ENCODE measurements around the gene FAAP20. TPM values are rescaled to one million over a fixed set of nuclear protein-coding genes. Genes with fewer than 3 reads are reported as not detected.

FAAP20 gene
- total RNA-seq, 3 donors from 2014 or later (not counting 1 experiment from before 2014, with no cell fraction given): 40.3 to 53.0 (median 43.3) TPM

DNA sequence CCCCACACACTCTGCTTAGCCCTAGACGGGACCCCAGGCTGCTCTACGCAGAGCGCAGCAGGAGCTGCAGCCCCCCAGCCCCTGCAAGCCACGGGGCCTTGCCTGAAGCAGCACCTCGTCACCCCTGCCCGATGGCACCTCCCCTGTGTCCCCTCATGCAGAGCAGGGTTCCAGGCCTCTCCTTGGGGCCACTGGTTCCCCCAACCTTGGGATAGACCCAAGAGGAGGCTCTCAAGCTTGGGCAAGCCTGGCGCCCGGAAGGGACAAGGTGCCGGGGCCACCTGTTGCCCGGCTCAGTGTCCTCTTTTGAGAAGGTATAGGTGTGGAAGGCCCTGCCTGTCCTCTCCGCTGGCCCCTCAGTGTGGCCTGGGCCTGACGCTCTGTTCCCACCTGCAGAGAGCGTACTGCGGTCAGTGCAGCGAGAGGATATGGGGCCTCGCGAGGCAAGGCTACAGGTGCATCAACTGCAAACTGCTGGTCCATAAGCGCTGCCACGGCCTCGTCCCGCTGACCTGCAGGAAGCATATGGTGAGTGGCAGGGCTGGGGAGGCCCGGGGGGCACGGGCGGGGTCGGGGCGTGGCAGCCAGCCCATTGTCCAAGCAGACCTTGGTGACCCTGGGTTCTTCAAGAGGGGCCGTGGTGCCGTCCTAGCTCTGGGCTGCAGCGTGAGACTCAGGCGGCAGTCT lies 50.6 kb downstream of the FAAP20 start:
- H3K27me3 Mint-ChIP-seq (ENCODE audit: low read depth in 2 of 2): no peaks in the 10 kb centered on the region
- intact Hi-C loops (cut with micrococcal nuclease): no loop called here
- TF ChIP-seq, protein P1, sequence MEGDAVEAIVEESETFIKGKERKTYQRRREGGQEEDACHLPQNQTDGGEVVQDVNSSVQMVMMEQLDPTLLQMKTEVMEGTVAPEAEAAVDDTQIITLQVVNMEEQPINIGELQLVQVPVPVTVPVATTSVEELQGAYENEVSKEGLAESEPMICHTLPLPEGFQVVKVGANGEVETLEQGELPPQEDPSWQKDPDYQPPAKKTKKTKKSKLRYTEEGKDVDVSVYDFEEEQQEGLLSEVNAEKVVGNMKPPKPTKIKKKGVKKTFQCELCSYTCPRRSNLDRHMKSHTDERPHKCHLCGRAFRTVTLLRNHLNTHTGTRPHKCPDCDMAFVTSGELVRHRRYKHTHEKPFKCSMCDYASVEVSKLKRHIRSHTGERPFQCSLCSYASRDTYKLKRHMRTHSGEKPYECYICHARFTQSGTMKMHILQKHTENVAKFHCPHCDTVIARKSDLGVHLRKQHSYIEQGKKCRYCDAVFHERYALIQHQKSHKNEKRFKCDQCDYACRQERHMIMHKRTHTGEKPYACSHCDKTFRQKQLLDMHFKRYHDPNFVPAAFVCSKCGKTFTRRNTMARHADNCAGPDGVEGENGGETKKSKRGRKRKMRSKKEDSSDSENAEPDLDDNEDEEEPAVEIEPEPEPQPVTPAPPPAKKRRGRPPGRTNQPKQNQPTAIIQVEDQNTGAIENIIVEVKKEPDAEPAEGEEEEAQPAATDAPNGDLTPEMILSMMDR (IDR thresholded peaks at IDR 0.05): no peak
- no peaks in the 10 kb centered on the region for H3K36me3 Mint-ChIP-seq
- no peaks in the 10 kb centered on the region for H3K9me3 ChIP-seq (ENCODE audit: control insufficient read depth, insufficient read depth, low read length)
- no peak overlapping the region for H3K27ac ChIP-seq (ENCODE audit: low read length)
- no peaks in the 10 kb centered on the region for H3K4me1 Mint-ChIP-seq
- 95% methylated on average over 30 of the region's 30 CpGs for WGBS (ENCODE audit: insufficient coverage)
- H3K4me3 ChIP-seq (ENCODE audit: low read length): no peak overlapping the region
- no peaks in the 10 kb centered on the region for H3K27me3 ChIP-seq (ENCODE audit: control insufficient read depth, insufficient read depth, low read length)
- no peak overlapping the region for H3K4me3 Mint-ChIP-seq
- H3K4me1 ChIP-seq (ENCODE audit: control insufficient read depth, insufficient read depth, low read length): peaks cover 28% of the 10 kb centered on the region
- ATAC-seq: no peak
- no peak for DNase-seq
- no peak overlapping the region for H3K27ac Mint-ChIP-seq
- H3K36me3 ChIP-seq (ENCODE audit: control insufficient read depth, insufficient read depth, low read length): peaks cover 3% of the 10 kb centered on the region
- H3K9me3 Mint-ChIP-seq: no peaks in the 10 kb centered on the region

GRCh38 chr1:2141025-2141424 lies 53.5 kb downstream of the FAAP20 start:
- H3K27ac Mint-ChIP-seq: no peak overlapping the region
- WGBS (ENCODE audit: insufficient coverage): 87% methylated on average over 3 of the region's 4 CpGs
- no peaks in the 10 kb centered on the region for H3K9me3 Mint-ChIP-seq
- no peaks in the 10 kb centered on the region for H3K27me3 ChIP-seq (ENCODE audit: control insufficient read depth, insufficient read depth, low read length)
- H3K4me1 Mint-ChIP-seq: no peaks in the 10 kb centered on the region
- DNase-seq: no peak
- intact Hi-C loops (cut with micrococcal nuclease): no loop called here
- ATAC-seq: no peak
- no peaks in the 10 kb centered on the region for H3K27me3 Mint-ChIP-seq (ENCODE audit: low read depth in 2 of 2)
- H3K27ac ChIP-seq (ENCODE audit: low read length): no peak overlapping the region
- peaks cover 9% of the 10 kb centered on the region for H3K4me1 ChIP-seq (ENCODE audit: control insufficient read depth, insufficient read depth, low read length)
- TF ChIP-seq, protein P1 (IDR thresholded peaks at IDR 0.05): no peak
- H3K4me3 Mint-ChIP-seq: no peak overlapping the region
- H3K4me3 ChIP-seq (ENCODE audit: low read length): no peak overlapping the region
- no peaks in the 10 kb centered on the region for H3K9me3 ChIP-seq (ENCODE audit: control insufficient read depth, insufficient read depth, low read length)
- no peaks in the 10 kb centered on the region for H3K36me3 Mint-ChIP-seq
- H3K36me3 ChIP-seq (ENCODE audit: control insufficient read depth, insufficient read depth, low read length): no peaks in the 10 kb centered on the region

Other genes starting within 250 kb of the FAAP20 start
- gene CFAP74, start 191.0 kb downstream of the FAAP20 start, total RNA-seq: not detected
- under 1 TPM in 2 of 3 donors, not detected in 1; 0.19 to 0.33 TPM for gene GABRD, start 175.4 kb downstream of the FAAP20 start, total RNA-seq
- gene PRKCZ, start 144.4 kb downstream of the FAAP20 start, total RNA-seq: 10 to 100 TPM; 25.1 to 37.1 (median 30.5) TPM
- gene SKI, start 33.5 kb upstream of the FAAP20 start, total RNA-seq: 100 to 1,000 TPM in 2 of 3 donors, 10 to 100 TPM in 1; 96.9 to 145 (median 140) TPM
- gene MORN1, start 196.8 kb upstream of the FAAP20 start, total RNA-seq: 1 to 10 TPM; 8.0 to 9.3 (median 8.8) TPM
- gene RER1, start 197.1 kb upstream of the FAAP20 start, total RNA-seq: 10 to 100 TPM; 89.2 to 98.9 (median 91.9) TPM
- gene PEX10, start 217.8 kb upstream of the FAAP20 start, total RNA-seq: 10 to 100 TPM in 1 of 3 donors, 1 to 10 TPM in 2; 8.1 to 11.1 (median 9.8) TPM